Left ventricle myocardium inferior (tissue), 1 donor: ENCODE data around the gene SLC37A1. TPM values are rescaled to one million over a fixed set of nuclear protein-coding genes. Genes with fewer than 3 reads are reported as not detected.

Source experiments
- DNase-seq: peaks from one replicate; pipeline ENCODE4 v3.0.0-alpha.2; 2020
- H3K27ac ChIP-seq: fragments of 200-600 bp; replicated peaks from 2 replicates; pipeline ENCODE4 v1.8.0; 2021
- H3K27me3 ChIP-seq: fragments of 200-600 bp; 2 replicates; pipeline ENCODE4 v1.8.0; 2021; ENCODE audit warnings: low read depth
- H3K36me3 ChIP-seq: fragments of 200-600 bp; 2 replicates; pipeline ENCODE4 v1.8.0; 2021
- H3K4me1 ChIP-seq: fragments of 200-600 bp; 2 replicates; pipeline ENCODE4 v1.8.0; 2021
- H3K4me3 ChIP-seq: fragments of 200-600 bp; 2 replicates; pipeline ENCODE4 v1.8.0; 2021; ENCODE audit warnings: mild to moderate bottlenecking, moderate library complexity
- H3K9me3 ChIP-seq: fragments of 200-600 bp; replicated peaks from 2 replicates; pipeline ENCODE4 v1.8.0; 2021
- intact Hi-C: fragments of 100-400 bp; cut with micrococcal nuclease; formaldehyde crosslinking; loops from one replicate; pipeline ENCODE4 v1.11.0; 2022
- total RNA-seq: library from RNA; stranded (reverse); fragmentation: NEBNext Ultra II Directional; extraction: Animal tissue kit (Norgen Biotek cat#: 25700); gene quantifications from one replicate; pipeline ENCODE4 v1.2.1, GENCODE V29; 2021
- TF ChIP-seq, protein P1 (sequence below): fragments of 200-600 bp; IDR thresholded peaks from 2 replicates; pipeline ENCODE4 v1.8.0; 2021; ENCODE audit warnings: antibody characterized with exemption, mild to moderate bottlenecking, borderline replicate concordance
- donor health status: DM: no; HTN: yes; CAD: no; lungs with severe emphysema.

The SLC37A1 gene
- total RNA-seq, 1 donor from 2014 or later = 3.8 TPM

DNA sequence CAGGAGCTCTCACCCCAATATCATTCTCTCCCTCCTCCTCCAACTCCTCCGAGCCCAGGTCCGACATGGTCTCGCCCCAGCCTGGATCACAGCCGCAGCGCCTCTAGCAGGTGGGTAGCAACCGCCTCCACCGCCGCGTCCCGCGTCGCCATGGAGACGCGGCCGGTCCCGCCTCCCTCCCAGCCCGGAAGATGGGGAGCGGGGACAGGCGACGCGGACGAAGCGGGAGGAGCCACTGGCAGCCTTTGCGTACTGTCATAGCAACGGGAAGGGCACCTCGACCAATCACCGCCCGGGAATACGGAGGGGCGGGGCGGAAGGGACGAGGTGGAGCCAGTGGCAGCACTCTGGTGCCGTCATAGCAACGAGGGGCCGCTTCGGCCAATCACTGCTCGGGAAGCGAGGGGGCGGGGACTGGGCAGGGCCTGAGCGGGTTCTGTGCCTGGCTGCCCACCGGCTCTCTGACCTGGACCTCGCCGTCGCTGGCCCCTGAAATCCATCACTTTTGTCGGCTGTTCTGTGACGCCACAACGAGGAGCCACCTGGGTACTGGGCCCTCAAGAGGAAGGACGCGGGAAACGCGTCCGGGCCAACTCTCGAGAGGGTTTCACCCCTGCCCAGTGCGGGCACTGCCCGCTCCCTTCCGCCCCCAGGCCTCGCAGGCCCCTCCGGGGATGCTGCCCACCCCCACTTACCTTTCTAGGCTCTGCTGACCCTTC lies 17.4 kb upstream of the SLC37A1 start, which contains the start of gene RSPH1:
TSS of gene RSPH1 (minus strand) at position 105 of the 719 bp plus-strand sequence. CDS start at position 67, 38 bp downstream.
- H3K4me1 ChIP-seq = peaks cover 15% of the 10 kb centered on the region
- H3K9me3 ChIP-seq = no peaks in the 10 kb centered on the region
- H3K36me3 ChIP-seq = no peaks in the 10 kb centered on the region
- no peaks in the 10 kb centered on the region for H3K27me3 ChIP-seq
- peak; percentile 100 for DNase-seq
- H3K27ac ChIP-seq = peak within 1 kb of the TSS; percentile 69
- TF ChIP-seq, protein P1, sequence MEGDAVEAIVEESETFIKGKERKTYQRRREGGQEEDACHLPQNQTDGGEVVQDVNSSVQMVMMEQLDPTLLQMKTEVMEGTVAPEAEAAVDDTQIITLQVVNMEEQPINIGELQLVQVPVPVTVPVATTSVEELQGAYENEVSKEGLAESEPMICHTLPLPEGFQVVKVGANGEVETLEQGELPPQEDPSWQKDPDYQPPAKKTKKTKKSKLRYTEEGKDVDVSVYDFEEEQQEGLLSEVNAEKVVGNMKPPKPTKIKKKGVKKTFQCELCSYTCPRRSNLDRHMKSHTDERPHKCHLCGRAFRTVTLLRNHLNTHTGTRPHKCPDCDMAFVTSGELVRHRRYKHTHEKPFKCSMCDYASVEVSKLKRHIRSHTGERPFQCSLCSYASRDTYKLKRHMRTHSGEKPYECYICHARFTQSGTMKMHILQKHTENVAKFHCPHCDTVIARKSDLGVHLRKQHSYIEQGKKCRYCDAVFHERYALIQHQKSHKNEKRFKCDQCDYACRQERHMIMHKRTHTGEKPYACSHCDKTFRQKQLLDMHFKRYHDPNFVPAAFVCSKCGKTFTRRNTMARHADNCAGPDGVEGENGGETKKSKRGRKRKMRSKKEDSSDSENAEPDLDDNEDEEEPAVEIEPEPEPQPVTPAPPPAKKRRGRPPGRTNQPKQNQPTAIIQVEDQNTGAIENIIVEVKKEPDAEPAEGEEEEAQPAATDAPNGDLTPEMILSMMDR = no peak
- intact Hi-C loops = no loop called here
- H3K4me3 ChIP-seq = peak within 1 kb of the TSS; percentile 86

- intact Hi-C loops = no loop called here
Measured at GRCh38 chr21:42496839-42497202, 16.8 kb upstream of the SLC37A1 start.

DNA sequence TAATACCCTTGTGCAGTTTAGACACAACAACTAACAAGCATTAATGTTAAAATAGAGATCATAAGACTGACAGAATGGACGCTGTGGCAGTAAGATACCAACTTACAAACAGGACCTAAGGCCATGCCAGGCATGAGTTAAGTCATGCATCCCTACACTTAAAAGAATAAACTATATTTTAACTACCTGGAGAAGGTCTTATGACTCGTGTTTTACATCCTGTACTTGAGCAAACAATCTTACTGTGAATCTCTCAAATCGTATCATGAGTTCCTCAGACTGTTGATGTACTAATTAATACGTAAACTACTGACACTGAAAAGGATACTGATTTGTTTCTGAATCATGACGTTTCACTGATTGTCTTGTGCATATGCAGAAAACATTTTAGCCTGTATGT lies 15.6 kb upstream of the SLC37A1 start:
- DNase-seq = no peak

More at GRCh38 chr21:42496839-42497202, 16.8 kb upstream of the SLC37A1 start:
- peaks cover 15% of the 10 kb centered on the region for H3K4me1 ChIP-seq
- TF ChIP-seq, protein P1 = no peak
- peak overlapping the region; percentile 86 for H3K4me3 ChIP-seq
- H3K27me3 ChIP-seq = no peaks in the 10 kb centered on the region
- DNase-seq = no peak
- no peaks in the 10 kb centered on the region for H3K9me3 ChIP-seq
- H3K27ac ChIP-seq = peak overlapping the region; percentile 69
- H3K36me3 ChIP-seq = no peaks in the 10 kb centered on the region

DNA sequence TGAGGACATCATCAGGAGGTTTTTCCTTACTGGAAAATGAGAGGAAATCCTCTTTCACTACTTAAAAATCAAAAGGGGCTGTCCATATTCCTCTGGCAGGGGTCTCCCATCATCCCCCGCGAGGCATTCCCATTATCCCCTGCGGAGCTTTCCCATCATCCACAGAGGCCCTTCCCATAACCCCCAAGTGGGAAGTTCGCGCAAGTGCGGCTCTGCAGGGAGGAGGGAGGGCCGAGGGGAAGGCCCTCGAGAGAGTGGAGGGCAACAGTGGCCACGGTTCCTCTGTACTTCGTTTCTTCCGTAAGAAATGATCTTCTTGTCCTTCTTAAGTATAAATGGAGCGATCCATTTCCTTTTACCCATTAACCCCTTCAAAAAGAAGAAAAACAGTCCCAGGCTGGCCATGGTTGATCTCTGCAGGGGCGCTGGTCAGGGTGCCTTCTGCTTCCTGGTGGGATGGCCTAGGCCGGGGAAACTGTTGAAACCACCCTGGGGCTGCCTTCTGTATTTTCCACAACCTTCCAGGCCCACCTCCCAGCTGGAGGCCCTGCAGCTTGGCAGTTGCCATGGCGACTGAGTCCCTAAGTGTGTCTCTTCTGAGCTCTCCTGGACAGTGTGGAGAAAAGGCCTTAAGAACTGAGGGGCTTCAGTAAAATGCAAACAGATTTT lies 14.1 kb upstream of the SLC37A1 start:
- Histone ChIP-seq H3K27me3 (no peaks in the 10 kb centered on the region), H3K4me1 (peaks cover 15% of the 10 kb centered on the region), H3K4me3 (no peak overlapping the region), H3K9me3 (no peaks in the 10 kb centered on the region), H3K36me3 (no peaks in the 10 kb centered on the region), H3K27ac (no peak overlapping the region)
- intact Hi-C loops = no loop called here
- TF ChIP-seq, protein P1 = no peak
- no peak for DNase-seq

More for the DNA sequence above, 15.6 kb upstream of the SLC37A1 start:
- Histone ChIP-seq H3K4me1 (peaks cover 15% of the 10 kb centered on the region), H3K27me3 (no peaks in the 10 kb centered on the region), H3K27ac (no peak overlapping the region), H3K36me3 (no peaks in the 10 kb centered on the region), H3K9me3 (no peaks in the 10 kb centered on the region), H3K4me3 (no peak overlapping the region)
- intact Hi-C loops = no loop called here
- TF ChIP-seq, protein P1 = no peak

GRCh38 chr21:42500225-42500624 lies 13.4 kb upstream of the SLC37A1 start:
- Histone ChIP-seq H3K27ac (no peak overlapping the region), H3K4me3 (no peak overlapping the region), H3K36me3 (no peaks in the 10 kb centered on the region), H3K9me3 (no peaks in the 10 kb centered on the region), H3K4me1 (peaks cover 15% of the 10 kb centered on the region), H3K27me3 (no peaks in the 10 kb centered on the region)
- TF ChIP-seq, protein P1 = no peak
- intact Hi-C loops = no loop called here
- no peak for DNase-seq
